Limb (tissue), 2 donors: ENCODE measurements around the gene KCNJ6.
"Not testable (repeated sequence)": the region's sequence is repeated elsewhere in the genome, so short reads cannot be mapped to it uniquely, and the experiment has no call there.

ENCODE experiments used
- DNase-seq, 2 donors: peaks; one replicate each; pipeline ENCODE4 v3.0.0-alpha.2; 2016; ENCODE audit errors: extremely low spot score in 2 of 2

KCNJ6 gene

DNA sequence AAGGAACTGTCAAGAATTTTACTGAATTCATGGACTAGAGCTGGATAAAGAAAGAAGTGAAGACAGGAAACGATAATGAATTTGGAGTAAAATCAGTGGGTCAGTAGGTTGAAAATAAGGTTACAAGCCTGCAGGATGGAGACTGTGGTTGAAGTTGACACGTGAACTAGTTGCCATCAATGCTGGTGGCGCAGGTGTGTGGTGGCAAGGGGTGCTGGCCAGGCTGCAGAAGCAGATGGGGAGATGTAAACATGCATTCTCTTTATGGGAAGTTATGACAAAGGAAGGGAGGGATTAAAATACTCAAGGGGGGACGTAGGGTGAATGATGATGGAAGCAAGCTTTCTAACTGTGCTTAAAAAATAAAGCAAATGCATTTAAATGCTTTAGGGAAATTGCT lies 263.1 kb downstream of the KCNJ6 start:
- DNase-seq = no peak

DNA sequence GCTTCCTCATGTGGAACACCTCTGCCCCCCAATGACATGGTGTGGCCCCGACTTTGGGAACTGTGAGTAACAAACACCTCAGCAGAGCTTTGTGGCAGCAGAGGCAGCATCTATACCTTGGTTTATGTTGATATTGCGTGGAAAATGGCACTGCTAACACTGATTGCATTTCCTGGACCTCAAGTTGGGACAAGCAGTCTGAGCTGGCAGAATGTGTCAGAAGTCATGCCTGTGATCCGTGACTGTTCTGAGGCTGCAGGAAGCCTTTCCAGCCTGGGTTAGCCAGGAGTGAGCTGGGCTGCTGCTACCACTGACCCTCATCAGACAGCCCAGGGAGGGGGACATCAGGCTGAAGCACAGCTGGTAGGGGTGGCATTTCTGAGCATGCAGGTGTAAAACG lies 268.5 kb downstream of the KCNJ6 start:
- DNase-seq = no peak

DNA sequence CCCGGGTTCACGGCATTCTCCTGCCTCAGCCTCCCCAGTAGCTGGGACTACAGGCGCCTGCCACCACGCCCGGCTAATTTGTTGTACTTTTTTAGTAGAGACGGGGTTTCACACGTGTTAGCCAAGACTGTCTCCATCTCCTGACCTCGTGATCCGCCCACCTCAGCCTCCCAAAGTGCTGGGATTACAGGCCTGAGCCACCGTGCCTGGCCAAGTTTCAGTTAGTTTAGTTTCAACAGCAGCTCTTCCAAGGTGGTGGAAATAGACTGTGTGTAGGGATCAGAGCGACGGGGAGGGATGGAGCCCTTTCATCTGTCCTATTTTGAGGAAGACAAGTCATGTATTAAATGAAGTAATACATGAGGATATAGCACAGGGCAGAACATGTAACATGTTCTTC lies 269.5 kb downstream of the KCNJ6 start:
- DNase-seq = not testable (repeated sequence)

DNA sequence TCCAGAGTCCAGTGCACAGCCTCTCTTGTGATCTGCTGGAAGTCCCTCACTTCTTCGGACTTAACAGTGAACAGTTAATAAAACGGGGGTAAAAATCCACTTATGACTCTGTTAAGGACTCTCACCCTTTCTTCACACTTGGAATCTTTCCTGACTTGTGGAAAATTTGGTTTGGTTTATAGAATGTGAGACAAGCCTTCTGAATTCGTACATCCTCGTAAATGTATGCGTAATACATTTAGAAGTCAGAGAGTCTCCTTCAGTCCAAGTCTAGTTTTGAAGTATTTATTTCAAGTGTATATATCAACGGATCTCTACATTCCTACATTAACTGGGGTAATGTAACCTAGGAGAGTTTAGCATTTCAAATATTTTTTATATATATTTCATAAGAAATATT lies 270.4 kb downstream of the KCNJ6 start:
- no peak for DNase-seq

DNA sequence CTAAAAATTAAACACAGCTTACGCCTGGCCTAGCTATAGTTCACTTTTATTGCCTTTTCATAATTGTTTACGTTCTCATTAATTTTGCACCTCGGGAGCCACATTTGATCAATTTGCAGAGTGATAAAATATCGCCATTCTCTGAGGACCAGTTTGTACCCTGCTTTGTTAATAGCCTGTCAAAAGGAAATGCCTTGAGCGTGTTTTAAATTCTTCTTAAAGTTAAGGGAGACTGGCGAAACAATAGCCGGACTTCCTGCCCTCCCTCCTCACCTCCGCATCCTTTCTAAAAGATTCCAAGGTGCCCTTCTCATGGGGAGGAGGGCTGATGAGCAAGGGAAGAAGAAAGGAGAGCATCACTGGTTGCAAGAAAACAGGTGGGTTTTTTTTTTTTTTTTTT lies 271.6 kb downstream of the KCNJ6 start:
- DNase-seq = no peak

DNA sequence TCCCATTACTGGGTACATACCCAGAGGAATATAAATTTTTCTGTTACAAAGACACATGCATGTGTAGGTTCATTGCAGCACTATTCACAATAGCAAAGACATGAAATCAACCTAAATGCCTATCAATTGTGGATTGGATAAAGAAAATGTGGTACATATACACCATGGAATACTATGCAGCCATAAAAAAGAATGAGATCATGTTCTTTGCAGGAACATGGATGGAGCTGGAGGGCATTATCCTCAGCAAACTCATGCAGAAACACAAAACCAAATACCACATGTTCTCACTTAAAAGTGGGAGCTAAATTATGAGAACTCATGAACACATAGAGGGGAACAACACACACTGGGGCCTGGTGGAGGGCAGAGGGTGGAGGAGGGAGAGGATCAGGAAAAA lies 272.4 kb downstream of the KCNJ6 start:
- DNase-seq = not testable (repeated sequence)

DNA sequence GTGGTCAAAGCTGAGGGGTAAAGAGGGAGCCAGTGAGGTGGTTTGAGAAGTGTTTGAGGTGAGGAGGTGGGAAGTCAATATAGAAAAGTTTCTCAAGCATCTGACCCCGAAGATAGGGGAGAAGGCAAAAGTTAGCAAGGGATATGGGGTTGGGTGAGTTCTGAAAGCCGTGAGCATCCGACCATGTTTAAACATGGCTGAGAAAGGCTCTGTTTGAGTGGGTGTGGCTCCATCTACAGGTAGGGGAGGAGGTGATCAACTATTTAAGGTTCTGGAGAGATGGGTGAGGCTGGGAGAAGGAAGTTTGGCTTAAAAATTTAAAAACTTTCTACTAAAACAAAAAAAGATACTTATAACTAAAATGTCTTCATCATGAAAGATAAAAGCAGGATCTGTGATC lies 273.8 kb downstream of the KCNJ6 start:
- DNase-seq = no peak

DNA sequence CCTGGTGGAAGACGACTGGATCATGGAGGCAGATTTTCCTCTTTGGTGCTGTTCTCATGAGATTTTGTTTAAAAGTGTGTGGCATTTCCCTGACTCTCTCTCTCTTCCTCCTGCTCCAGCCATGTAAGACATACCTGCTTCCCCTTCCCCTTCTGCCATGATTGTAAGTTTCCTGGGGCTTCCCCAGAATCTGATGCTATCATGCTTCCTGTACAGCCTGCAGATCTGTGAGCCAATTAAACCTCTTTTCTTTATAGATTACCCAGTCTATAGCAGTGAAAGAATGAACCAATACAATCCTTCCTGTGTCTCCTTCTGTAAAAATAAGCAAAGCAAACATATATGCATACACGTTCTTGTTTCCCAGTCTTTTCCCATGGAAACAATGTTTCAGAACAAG lies 276.5 kb downstream of the KCNJ6 start:
- no peak for DNase-seq

DNA sequence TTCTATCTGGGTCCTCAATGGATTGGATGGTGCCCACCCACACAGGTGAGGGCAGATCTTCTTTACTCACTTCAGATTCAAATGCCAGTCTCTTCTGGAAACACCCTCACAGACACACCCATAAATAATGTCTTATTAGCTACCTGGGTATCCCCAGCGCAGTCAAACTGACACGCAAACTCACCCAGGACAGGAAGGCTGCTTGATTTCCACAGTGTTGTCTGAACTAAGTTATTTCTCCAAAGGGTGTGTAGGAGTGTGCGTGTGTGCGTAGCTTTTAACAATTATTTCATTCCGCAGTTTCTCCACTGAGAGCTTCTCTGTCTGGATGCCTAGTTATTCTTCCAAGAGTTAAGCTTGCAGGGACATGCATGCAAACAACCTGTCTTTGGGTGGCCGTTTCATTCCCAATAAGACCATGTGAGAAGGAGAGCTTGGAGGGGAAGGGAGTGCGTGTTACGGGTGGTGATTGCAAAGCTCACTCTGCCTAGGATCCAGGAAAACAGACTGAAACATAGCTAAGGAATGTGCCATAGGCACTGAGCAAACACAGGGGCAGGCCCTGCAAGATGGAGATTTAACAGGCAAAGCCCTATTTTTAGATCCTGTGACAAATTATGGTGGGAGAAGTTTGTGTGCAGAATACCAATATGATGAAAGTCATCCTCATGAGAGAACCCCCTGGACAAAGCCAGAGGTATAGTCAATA lies 280.0 kb downstream of the KCNJ6 start:
- DNase-seq = no peak

DNA sequence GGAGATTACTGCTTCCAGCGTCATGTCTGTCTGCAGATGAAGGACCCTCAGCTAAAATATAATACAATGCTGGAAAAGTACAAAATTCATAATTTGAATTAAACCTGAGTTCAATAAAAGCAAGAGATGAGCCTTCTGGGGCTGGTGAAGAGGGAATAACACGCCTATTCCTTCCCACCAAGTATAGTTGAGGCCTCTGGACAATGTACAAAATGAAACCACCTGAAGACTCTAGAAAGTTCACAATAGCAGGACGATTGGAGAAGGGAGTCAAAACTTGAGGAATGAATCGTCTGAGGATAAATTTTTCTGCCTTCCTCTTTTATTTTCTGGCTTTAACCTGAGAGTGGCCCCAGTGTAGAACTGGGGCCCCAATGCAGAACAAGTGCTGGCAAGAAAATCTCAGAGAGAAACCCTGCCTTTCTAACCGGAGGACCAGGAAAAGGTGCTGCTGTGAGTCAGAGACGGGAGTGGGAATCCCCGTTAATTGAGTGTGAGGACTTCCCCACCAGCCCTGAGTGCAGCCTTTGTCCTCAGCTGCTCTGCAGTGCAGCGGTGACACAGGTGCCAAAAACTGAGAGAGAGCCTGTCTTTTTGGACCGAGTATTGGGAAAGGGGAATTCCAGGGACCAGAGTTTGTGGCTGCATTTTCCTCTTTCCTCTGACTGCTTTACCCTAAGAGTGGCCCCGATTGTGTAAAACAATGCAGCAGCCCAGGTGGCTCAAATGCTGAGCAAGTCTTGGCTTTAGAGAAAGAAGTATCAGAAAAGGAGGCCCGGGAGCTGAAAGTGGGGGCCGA lies 284.7 kb downstream of the KCNJ6 start:
- no peak for DNase-seq

DNA sequence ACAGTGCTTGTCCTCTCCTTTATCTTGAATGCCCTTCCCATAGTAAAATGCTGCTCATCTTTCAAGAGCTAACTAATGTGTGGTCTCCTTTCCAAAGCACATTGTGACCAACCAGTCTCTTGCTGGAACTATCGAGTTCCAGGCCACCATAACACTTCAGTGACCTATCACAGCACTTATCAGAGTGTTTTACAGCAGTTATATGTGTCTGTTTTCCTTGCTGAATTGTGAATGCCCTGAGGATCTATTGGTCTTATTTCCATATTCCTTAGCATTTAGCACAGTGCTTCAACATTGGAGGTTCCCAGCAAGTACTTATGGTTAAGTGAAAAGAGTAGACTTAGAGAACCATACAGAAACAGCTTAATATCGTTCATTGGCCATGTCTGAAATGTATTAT lies 285.4 kb downstream of the KCNJ6 start:
- DNase-seq = no peak

DNA sequence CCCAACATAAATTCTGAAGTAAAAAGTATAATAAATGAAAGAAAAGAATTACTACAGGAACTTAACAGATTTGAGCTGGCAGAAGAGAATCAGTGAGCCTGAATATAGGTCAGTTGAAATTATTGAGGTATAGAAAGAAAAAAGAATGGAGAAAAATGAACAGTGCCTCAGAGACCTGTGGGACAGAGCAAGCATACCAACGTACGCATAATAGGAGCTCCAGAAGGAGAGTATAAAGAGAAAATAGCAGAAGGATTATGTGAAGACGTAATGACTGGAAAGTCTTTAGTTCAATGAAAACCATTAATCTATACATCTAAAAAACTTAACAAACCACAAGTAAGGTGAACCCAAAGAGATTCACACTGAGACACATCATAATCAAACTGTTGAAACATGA lies 287.9 kb downstream of the KCNJ6 start:
- DNase-seq = no peak

DNA sequence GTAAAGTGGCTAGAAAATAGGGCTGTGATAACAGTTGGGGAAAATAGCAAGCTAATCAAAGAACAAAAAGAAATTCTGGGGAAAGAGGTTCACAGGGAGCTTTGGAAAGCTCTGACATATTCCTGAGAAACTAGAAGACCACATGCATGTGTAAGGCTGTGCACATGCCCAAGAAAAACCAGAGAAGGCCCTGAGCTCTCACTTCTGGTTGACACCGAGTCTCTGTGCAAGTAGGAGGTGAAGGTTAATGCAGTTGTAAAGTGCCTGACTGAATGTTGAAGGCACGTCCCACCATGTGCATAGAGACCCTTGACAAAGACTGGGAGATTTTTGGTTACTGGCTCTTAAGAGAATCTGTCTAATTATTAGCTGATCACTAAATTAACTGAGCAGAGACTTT lies 288.7 kb downstream of the KCNJ6 start:
- no peak for DNase-seq

DNA sequence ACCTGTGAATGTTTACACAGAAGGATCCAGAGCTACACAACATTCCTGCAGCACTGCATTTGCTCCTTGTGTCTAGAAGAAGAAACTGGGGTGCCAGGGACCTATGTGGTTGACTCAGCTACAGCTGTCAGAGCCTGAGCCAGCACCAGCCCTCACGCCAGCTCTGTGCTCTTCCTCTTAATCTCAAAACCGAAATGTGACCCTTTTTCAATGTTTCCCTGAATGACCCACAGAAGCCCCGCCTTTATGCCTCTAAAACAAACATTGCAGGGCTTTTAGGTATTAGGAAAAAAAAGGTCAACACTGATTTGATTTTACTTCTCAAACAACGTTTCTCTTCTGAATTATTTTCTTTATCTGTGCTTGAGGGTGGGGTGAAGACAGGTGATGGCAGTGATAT lies 289.2 kb downstream of the KCNJ6 start:
- DNase-seq = no peak

DNA sequence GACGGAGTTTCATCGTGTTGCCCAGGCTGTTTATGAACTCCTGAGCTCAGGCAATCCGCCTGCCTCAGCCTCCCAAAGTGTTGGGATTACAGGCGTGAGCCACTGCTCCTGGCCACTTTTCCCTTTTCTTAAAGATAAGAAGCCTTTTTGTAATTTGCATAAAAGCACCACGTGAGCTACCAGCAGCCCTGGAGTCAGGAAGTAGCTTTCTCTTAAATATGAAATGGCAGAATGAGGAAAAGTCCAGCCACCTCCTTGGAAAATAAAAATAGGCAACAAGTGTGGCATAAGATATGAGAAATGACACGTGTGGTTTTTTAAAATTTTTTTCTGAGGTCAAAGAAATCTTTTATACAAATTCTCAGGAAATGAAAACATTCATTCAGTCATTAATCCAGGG lies 289.9 kb downstream of the KCNJ6 start:
- no peak for DNase-seq

DNA sequence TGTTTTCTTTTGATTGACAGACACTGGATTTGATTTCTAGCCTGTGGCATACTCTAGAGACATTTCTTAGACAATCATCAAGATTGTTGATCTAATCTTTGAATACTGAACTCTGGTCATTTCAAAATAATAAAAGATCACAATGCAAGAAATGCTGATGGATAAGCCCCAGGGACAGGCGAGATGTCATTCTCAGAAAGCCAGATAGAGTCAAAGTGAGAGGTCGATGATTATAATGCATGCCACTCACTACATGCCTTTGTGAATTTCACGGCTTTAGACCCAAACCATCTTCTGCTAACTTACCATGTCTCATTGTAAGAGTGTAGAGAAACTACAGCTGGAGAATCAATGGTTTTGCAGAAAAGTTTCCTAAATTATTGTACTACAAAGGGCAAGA lies 292.6 kb downstream of the KCNJ6 start:
- no peak for DNase-seq

DNA sequence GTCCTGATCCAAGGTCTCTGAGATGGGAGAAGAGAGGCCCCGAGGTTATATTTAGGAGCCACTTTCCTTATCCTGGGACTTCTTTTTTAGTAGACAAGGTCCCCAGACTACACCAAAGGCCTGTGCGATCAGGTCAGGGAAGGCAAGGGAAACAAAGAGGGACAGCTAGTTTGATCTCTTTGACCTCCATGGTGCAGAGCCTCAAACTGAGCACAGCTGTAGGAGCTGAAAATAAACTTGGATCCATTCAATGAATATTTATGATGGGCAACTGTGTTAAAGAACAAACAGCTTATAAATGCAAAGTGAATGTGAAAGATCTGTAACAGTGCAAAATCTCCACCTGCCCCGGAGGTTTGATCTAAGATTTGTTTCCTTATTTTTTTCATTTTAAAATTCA lies 293.1 kb downstream of the KCNJ6 start:
- no peak for DNase-seq

DNA sequence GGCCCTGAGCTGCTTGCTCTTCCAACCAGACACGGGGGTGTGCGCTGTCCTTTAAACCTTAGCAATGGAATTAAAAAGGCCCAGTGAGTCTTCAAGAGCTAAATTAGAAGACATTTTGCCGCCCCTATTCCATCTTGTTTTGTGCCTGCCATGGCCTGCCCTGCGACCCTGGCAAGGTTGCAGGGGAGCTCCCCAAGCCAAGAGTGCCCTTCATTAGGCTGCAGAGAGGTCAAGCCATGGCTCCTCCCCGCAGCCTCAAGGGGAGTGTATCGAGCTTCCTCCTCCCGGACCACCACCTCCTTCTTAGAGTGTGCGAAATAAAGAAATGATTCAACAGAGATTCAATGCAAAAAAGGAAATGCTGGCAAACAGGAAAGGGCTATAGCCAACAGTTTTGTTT lies 293.5 kb downstream of the KCNJ6 start:
- DNase-seq = no peak

DNA sequence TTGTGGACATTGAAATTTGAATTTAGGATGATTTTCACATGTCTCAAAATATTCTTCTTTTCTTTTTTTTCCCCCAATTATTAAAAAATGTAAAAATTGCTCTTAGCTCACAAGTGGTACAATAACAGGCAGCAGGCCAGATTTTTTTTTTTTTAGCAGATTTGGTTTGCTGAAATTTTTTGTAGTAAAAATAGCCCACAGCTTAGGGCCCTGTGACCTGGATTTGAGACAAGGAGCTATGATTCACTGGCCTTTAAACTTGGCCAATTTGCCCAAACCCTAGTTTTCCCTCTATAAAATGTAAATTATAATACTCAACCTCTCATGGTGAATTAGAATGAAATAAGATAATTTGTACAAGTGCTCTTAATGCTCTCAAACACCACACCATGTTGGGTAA lies 295.9 kb downstream of the KCNJ6 start:
- no peak for DNase-seq

DNA sequence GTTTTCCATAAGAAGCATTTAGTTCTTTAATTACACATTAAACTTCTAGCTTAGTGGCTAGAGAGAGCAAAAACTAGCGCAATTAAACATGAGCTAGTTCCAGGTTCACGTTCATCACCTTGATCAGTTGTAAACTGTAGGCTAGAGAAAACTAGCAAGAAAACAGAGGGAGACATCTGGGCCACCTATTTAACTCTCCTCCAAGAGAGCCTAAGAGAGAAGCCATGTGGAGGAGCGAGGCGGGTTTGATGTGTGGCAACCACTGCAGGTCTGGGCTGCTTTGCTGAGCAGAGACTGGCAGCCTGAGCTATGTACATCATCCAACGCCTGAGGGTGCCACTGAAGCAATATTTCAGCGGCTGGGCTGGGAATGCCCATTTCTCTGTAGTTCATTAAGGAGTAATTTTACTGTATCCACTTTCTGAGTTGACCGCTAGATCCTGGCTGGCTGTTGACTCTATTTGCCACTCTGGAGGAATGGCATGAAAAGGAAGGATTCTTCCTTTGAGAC lies 296.7 kb downstream of the KCNJ6 start:
- no peak for DNase-seq

DNA sequence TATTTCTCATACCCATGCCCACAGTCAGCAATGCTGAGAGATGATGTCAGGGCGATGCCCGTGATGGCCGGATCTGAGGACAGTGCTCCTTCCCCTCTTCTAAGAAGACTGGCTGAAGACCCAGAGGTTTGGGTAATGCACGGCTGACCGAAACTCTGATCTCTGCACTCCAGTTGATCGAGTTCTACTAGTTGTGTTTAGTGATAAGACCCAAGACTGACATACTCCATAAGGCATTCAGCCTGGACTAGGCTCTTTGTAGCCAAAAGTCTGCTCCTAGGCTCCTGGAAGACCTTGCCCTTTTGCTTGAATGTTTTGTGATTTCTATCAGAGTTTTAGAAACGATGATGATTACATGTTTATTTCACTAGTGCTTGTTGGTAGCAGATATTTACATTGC lies 298.2 kb downstream of the KCNJ6 start:
- DNase-seq = no peak

DNA sequence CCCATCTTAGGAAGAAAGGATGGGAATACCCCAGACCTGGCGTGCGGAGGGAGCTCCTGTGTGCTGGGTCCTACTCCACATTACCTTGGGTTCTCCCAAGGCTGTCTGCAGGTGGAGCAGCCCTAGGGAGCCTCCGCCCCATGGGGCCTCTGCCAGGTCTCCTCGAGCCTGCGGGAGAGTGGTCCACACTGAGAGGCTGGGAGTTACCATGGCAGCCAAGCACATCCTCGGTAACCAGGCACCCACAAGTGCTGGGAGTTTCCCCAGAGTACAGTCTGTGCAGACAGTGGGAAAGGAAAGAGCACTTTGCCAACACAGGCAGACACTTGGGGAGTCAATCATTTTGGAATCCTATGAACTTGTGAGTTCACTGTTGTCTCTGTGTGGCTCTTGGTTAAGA lies 300.3 kb downstream of the KCNJ6 start:
- DNase-seq = no peak

DNA sequence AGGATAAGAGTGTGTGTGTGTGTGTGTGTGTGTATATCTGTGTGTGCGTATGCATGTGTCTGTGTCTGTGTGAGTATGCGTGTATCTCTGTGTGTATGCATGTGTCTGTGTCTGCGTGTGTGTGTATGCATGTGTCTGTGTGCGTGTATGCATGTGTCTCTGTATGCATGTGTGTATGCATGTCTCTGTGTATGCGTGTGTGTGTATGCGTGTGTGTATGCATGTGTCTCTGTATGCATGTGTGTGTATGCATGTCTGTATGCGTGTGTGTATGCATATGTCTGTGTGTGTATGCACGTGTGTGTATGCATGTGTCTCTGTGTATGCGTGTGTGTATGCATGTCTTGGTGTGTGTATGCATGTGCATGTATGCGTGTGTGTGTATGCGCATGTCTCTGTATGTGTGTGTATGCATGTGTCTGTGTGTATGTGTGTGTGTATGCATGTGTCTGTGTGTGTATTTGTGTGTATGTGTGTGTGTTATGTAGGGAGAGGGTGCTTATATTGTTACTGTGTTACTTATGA lies 301.8 kb downstream of the KCNJ6 start:
- DNase-seq = no peak
